Measurements from ENCODE around the gene DHX58. TPM values are rescaled to one million over a fixed set of nuclear protein-coding genes. Genes with fewer than 3 reads are reported as not detected.

Gene DHX58
- total and polyA plus RNA-seq, 3 donors from 2014 or later = 35.9 to 56.3 (median 51.1) TPM

DNA sequence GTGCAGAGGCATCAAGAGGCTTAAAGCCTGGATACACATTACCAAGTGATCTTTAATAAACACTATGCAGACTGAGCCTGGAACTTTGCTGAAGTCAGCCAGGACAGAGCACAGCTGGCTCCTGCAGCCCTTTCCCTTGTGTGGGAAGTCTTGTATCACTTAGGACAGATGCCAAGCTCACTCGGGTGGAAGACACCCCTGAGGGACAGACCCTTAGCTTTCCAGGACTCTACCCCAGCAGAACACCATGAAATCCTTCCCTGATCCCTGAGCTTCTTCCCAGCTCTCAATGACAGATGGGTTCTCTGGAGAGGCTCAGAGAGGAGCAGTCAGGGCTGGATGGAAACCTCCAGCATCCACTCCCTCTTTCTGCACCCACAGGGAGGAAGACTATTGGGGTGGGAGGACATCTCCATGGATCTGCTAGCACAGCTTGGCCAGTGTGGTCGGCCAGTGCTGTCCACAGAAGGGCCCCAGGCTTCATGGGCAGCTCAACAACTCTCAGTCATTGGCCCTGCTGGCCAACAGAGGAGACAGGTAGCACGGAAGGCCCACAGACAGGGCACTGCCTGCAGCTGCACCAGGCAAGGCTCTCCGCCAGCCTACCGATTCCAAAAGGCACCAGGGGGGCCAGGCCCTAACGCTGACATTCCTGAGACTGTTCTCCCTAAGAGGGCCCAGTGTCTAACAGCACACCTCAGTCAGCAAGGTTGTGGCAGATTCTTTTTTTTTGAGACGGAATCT lies 26.4 kb upstream of the DHX58 start:
- H3K27me3 ChIP-seq = no peaks in the 10 kb centered on the region
- DNase-seq = peak; percentile 60
- no peaks in the 10 kb centered on the region for H3K36me3 ChIP-seq (ENCODE audit: low read depth, missing control alignments)
- no peaks in the 10 kb centered on the region for H3K9me3 ChIP-seq
- TF ChIP-seq CTCF (IDR thresholded peaks at IDR 0.05) (no peak), POLR2A (IDR thresholded peaks at IDR 0.05) (no peak)
- H3K4me1 ChIP-seq = peaks cover 35% of the 10 kb centered on the region
- intact Hi-C loops (cut with DNase I; ENCODE audit: low total_unique reads) = no loop called here
- 49 to 76% methylated on average over 7 of the region's 7 CpGs for WGBS, 2 donors
- H3K4me3 ChIP-seq = no peak overlapping the region
- peak overlapping the region in 1 of 2 donors; percentile 29 for H3K27ac ChIP-seq

DNA sequence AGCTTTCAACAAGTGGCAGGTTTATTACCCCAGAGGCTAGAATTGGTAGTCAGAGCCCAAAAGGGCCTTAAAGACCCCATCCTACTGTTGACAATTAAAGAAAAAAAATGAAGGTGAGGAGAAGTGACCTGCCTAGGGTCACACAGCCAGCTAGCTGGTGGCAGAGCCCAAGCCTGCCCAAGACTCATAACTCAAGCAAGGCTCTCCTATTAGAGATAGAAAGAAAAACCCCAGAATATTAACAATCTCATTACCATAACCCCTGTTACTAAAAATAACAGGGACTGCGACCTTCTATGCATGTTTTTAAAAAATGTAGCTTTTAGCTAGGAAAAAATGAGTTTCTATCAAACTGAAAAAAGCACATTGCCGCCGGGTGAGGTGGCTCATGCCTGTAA lies 24.1 kb upstream of the DHX58 start:
- Histone ChIP-seq H3K4me1 (peaks cover 46% of the 10 kb centered on the region), H3K27ac (peak overlapping the region; percentile 15 to 71), H3K36me3 (ENCODE audit: low read depth, missing control alignments) (no peaks in the 10 kb centered on the region), H3K27me3 (no peaks in the 10 kb centered on the region), H3K9me3 (no peaks in the 10 kb centered on the region), H3K4me3 (no peak overlapping the region)
- no peak for DNase-seq
- intact Hi-C loops (cut with DNase I; ENCODE audit: low total_unique reads) = no loop called here
- TF ChIP-seq CTCF (IDR thresholded peaks at IDR 0.05) (no peak), POLR2A (IDR thresholded peaks at IDR 0.05) (no peak)
- WGBS, 2 donors = 44% methylated on average over 3 of the region's 3 CpGs

- intact Hi-C loops (cut with DNase I; ENCODE audit: low total_unique reads) = no loop called here
- H3K4me1 ChIP-seq = peaks cover 53% of the 10 kb centered on the region
- DNase-seq = peak; percentile 58
- H3K27me3 ChIP-seq = no peaks in the 10 kb centered on the region
- no peaks in the 10 kb centered on the region for H3K36me3 ChIP-seq (ENCODE audit: low read depth, missing control alignments)
- WGBS, 2 donors = 41 to 46% methylated on average over 15 of the region's 15 CpGs
- no peak overlapping the region for H3K4me3 ChIP-seq
- TF ChIP-seq CTCF (IDR thresholded peaks at IDR 0.05) (no peak), POLR2A (IDR thresholded peaks at IDR 0.05) (no peak)
- no peaks in the 10 kb centered on the region for H3K9me3 ChIP-seq
- H3K27ac ChIP-seq = peak overlapping the region; percentile 32 to 71
These were observed 23.4 kb upstream of the DHX58 start for GRCh38 chr17:42135664-42136653.

- no peaks in the 10 kb centered on the region for H3K9me3 ChIP-seq
- no peak for TF ChIP-seq POLR2A (IDR thresholded peaks at IDR 0.05)
- TF ChIP-seq CTCF (IDR thresholded peaks at IDR 0.05) = no peak
- DNase-seq = no peak
- H3K4me3 ChIP-seq = no peak overlapping the region
- H3K4me1 ChIP-seq = peaks cover 61% of the 10 kb centered on the region
- H3K36me3 ChIP-seq (ENCODE audit: low read depth, missing control alignments) = no peaks in the 10 kb centered on the region
- intact Hi-C loops (cut with DNase I; ENCODE audit: low total_unique reads) = no loop called here
- 69 to 70% methylated on average over 6 of the region's 6 CpGs for WGBS, 2 donors
- H3K27ac ChIP-seq = peak overlapping the region; percentile 32 to 71
- H3K27me3 ChIP-seq = no peaks in the 10 kb centered on the region
These were observed 22.6 kb upstream of the DHX58 start for GRCh38 chr17:42135151-42135550.

Measured in testis (tissue), 3 donors.